ENCODE results near the gene SDK1. TPM values are rescaled to one million over a fixed set of nuclear protein-coding genes. Genes with fewer than 3 reads are reported as not detected.

Gene SDK1
- total and polyA plus RNA-seq, 2 experiments from 2014 or later = 4.1 to 16.5 TPM

- DNase-seq (ENCODE audit: low read depth in 1 of 2, low spot score in 1 of 2) = no peak
- Histone ChIP-seq H3K4me3 (no peak overlapping the region), H3K27me3 (no peaks in the 10 kb centered on the region), H3K9me3 (ENCODE audit: low read depth) (no peaks in the 10 kb centered on the region), H3K27ac (no peak overlapping the region), H3K36me3 (no peaks in the 10 kb centered on the region), H3K4me1 (ENCODE audit: low read depth) (no peaks in the 10 kb centered on the region)
- no peak for TF ChIP-seq CTCF (IDR thresholded peaks at IDR 0.05; ENCODE audit: low read depth, low read length)
These were observed 946.2 kb downstream of the SDK1 start for GRCh38 chr7:4247106-4247876.

GRCh38 chr7:4248295-4248694 is 947.2 kb downstream of the SDK1 start:
- no peak overlapping the region for H3K27ac ChIP-seq
- no peaks in the 10 kb centered on the region for H3K9me3 ChIP-seq (ENCODE audit: low read depth)
- TF ChIP-seq CTCF (IDR thresholded peaks at IDR 0.05; ENCODE audit: low read depth, low read length) = no peak
- no peak overlapping the region for H3K4me3 ChIP-seq
- no peaks in the 10 kb centered on the region for H3K36me3 ChIP-seq
- DNase-seq (ENCODE audit: low read depth in 1 of 2, low spot score in 1 of 2) = no peak
- no peaks in the 10 kb centered on the region for H3K27me3 ChIP-seq
- H3K4me1 ChIP-seq (ENCODE audit: low read depth) = no peaks in the 10 kb centered on the region

GRCh38 chr7:4249241-4249640 is 948.2 kb downstream of the SDK1 start:
- Histone ChIP-seq H3K4me3 (no peak overlapping the region), H3K9me3 (ENCODE audit: low read depth) (no peaks in the 10 kb centered on the region), H3K27me3 (no peaks in the 10 kb centered on the region), H3K27ac (no peak overlapping the region), H3K36me3 (no peaks in the 10 kb centered on the region), H3K4me1 (ENCODE audit: low read depth) (no peaks in the 10 kb centered on the region)
- DNase-seq (ENCODE audit: low read depth in 1 of 2, low spot score in 1 of 2) = no peak
- no peak for TF ChIP-seq CTCF (IDR thresholded peaks at IDR 0.05; ENCODE audit: low read depth, low read length)

GRCh38 chr7:4255336-4255735 is 954.3 kb downstream of the SDK1 start:
- Histone ChIP-seq H3K27me3 (no peaks in the 10 kb centered on the region), H3K4me3 (no peak overlapping the region), H3K27ac (no peak overlapping the region), H3K9me3 (ENCODE audit: low read depth) (no peaks in the 10 kb centered on the region), H3K36me3 (no peaks in the 10 kb centered on the region), H3K4me1 (ENCODE audit: low read depth) (no peaks in the 10 kb centered on the region)
- no peak for DNase-seq (ENCODE audit: low read depth in 1 of 2, low spot score in 1 of 2)
- no peak for TF ChIP-seq CTCF (IDR thresholded peaks at IDR 0.05; ENCODE audit: low read depth, low read length)

- Histone ChIP-seq H3K36me3 (no peaks in the 10 kb centered on the region), H3K4me1 (ENCODE audit: low read depth) (no peaks in the 10 kb centered on the region), H3K9me3 (ENCODE audit: low read depth) (no peaks in the 10 kb centered on the region)
These were observed 955.2 kb downstream of the SDK1 start for GRCh38 chr7:4256286-4256685.

More at GRCh38 chr7:4256286-4256685, 955.2 kb downstream of the SDK1 start:
- no peak overlapping the region for H3K27ac ChIP-seq
- no peak overlapping the region for H3K4me3 ChIP-seq
- no peak for TF ChIP-seq CTCF (IDR thresholded peaks at IDR 0.05; ENCODE audit: low read depth, low read length)
- no peaks in the 10 kb centered on the region for H3K27me3 ChIP-seq
- DNase-seq (ENCODE audit: low read depth in 1 of 2, low spot score in 1 of 2) = no peak
